ENCODE measurements around the gene ATRIP.

Gene ATRIP

DNA sequence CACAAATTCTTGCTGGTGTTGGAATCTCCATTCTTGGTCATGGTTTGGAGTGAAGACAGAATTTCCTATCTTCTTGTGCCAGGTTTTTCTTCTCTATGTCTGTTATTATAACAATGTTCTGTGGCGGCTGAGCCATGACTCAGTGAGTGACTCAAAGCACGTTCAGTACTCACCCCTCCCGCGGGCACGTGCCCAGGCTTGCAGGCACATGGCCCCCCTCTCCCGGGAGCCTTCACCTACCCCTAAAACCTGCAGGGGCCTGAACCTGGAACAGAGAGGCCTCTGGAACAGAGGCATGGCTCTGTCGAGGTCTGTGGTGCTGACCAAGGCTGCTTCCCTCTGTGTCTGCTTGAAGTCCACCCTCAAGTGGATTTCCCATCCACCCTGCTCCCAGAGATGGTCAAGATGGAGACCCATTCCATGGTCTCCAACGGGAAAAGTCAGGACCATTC is 44.2 kb upstream of the ATRIP start:
- FAIRE-seq (no peak), DNase-seq (ENCODE audit: insufficient read length, low spot score) (peak; percentile 13)

DNA sequence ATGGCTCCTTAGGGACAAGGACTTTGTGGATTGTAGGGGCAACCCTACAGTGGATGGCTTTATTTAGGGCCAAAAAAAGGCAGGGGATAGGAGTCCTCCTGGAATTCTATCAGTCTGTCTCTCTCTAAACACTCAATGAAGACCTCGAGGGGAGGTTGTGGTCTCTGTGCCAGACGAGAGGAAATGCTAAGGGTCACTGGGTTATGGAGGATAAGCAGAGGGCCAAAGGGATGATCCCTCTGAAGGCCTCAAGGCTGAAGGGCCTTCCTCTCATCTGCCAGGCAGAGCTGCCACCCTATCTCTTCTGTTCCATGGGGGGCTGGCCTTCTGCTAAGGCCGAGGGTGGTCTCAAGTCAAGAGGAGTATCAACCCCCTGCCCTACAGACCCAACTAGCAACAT is 43.6 kb upstream of the ATRIP start:
- DNase-seq (ENCODE audit: insufficient read length, low spot score) (no peak), FAIRE-seq (no peak)
- no peak for TF ChIP-seq CTCF (IDR thresholded peaks at IDR 0.05; ENCODE audit: insufficient read depth, missing control alignments)

More for the DNA sequence above, 44.2 kb upstream of the ATRIP start:
- no peak for TF ChIP-seq CTCF (IDR thresholded peaks at IDR 0.05; ENCODE audit: insufficient read depth, missing control alignments)

GRCh38 chr3:48403533-48404439 is 42.8 kb upstream of the ATRIP start:
- TF ChIP-seq CTCF (IDR thresholded peaks at IDR 0.05; ENCODE audit: insufficient read depth, missing control alignments): no peak
- FAIRE-seq (no peak), DNase-seq (ENCODE audit: insufficient read length, low spot score) (peak; percentile 14)

DNA sequence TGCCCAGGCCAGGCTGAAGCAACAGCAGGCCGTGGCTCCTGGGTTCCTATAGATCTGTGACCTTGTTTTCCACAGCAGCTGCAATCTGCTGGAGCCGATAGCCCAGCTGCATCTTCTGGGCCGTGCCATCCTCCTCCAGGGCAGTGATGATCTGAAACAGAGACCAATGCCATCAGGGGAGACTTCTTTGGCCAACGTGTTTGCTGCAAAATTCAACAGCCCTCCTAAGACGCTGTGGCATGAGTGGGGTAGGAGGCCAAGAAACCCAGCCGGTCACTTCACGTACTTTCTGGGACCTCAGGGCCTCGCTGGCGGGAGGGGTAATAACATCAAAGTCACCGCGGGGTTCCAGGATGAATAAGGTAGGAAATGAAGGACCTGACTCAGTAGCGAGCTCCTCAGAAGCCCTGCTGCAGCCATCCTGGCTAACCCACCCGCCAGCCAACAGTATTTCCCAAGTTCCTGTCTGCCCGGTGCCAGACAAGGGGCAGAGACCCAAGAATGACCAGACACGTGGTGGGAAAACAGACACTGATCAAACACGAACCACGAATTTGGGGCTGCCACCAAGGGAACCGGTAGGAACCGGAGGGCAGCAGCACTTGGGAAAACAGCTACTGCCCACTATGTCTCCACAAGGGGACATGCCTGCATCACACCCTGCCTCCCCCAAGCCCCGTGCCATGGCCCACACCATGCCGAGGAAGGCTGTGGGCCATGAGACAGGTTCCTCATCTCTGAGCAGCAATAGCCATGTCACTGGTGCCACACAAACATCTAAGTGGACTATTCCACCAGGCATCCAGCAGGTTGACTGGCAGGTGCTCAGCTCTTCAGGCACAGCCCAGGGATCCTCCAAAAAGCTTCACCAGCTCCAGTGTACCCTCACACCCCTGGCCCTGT is 41.8 kb upstream of the ATRIP start:
- TF ChIP-seq CTCF (IDR thresholded peaks at IDR 0.05; ENCODE audit: insufficient read depth, missing control alignments): no peak
- DNase-seq (ENCODE audit: insufficient read length, low spot score) (no peak), FAIRE-seq (no peak)

DNA sequence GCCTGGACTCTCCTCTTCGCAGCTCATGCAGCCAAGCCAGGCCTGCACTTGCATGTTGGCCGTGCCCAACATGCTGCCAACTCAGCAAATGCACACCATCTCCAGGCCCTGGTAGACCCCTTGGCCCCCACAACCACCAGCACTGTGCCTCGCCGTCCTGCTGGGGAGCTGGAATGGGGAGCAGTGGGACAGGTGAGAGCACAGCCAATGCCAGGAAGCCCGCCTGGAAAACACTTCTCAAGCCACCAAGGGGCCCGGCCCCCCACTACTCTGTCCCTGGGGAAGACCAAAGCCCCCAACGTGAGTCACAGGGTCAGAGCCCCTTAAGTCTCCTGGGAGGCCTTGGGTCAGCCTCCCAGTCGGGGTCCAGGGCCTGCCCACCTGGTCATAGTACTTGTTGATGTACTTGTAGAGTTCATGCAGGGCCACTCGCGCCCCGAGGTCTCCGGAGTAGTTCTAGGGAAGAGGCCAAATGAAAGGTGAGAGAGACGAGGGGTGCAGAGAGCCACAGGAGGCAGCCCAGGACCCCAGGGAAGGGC is 41.1 kb upstream of the ATRIP start:
- TF ChIP-seq CTCF (IDR thresholded peaks at IDR 0.05; ENCODE audit: insufficient read depth, missing control alignments): no peak
- DNase-seq (ENCODE audit: insufficient read length, low spot score): peak; percentile 18
- no peak for FAIRE-seq

DNA sequence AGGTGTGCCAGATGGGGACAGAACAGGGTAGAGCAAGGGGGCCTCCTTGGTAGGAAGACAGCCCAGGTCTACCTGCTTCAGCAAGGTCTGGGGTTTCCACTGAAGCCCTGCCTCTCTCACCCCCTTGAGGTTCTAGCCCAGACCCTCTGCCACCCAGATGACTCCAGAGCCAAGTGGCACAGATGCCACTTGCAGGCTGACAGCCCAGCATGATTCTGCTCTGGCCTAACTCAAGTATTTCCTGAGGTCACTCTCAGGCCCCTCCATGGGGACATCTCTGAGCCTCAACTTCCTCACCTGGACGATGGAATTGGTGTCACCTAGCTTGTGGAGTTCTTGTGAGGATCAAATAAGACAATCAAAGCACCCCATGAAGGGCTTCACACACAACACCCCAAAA is 40.6 kb upstream of the ATRIP start:
- DNase-seq (ENCODE audit: insufficient read length, low spot score) (no peak), FAIRE-seq (no peak)
- no peak for TF ChIP-seq CTCF (IDR thresholded peaks at IDR 0.05; ENCODE audit: insufficient read depth, missing control alignments)

Data from D721Med (cell line).